Astrocyte of the hippocampus (primary cell): ENCODE data around the gene LTN1.
"Not testable (repeated sequence)": the region's sequence is repeated elsewhere in the genome, so short reads cannot be mapped to it uniquely, and the experiment has no call there.

Experiments used
- DNase-seq: peaks from one replicate; pipeline ENCODE4 v3.0.0; 2011; ENCODE audit warnings: low read depth, low spot score

Gene LTN1

GRCh38 chr21:28992526-28993292, at the start of gene LTN1:
Gene LTN1 (minus strand): TSS chr21:28992877. CDS start chr21:28992805, 72 bp downstream.
- DNase-seq: peak; percentile 100

- no peak for DNase-seq
These were observed 42.0 kb upstream of the LTN1 start for GRCh38 chr21:29034678-29035077.

GRCh38 chr21:29033871-29034270, 41.2 kb upstream of the LTN1 start:
- no peak for DNase-seq

- DNase-seq: no peak
These were observed 40.6 kb upstream of the LTN1 start for GRCh38 chr21:29033301-29033700.

- DNase-seq: no peak
These were observed 38.2 kb upstream of the LTN1 start for GRCh38 chr21:29030909-29031308.

- no peak for DNase-seq
These were observed 36.8 kb upstream of the LTN1 start for GRCh38 chr21:29029524-29029923.

GRCh38 chr21:29025328-29025713, 32.6 kb upstream of the LTN1 start:
- peak; percentile 29 for DNase-seq

- peak; percentile 99 for DNase-seq
These were observed 32.0 kb upstream of the LTN1 start, which contains the start of gene USP16 for GRCh38 chr21:29024474-29025327. Gene USP16 (plus strand): TSS chr21:29024668. CDS start chr21:29027914, 3,246 bp downstream.

GRCh38 chr21:29022166-29022565, 29.5 kb upstream of the LTN1 start:
- DNase-seq: no peak

- DNase-seq: peak; percentile 4
These were observed 25.9 kb upstream of the LTN1 start for GRCh38 chr21:29018540-29018939.

GRCh38 chr21:29017639-29018237, 25.1 kb upstream of the LTN1 start:
- DNase-seq: no peak

- DNase-seq: not testable (repeated sequence)
These were observed 18.6 kb upstream of the LTN1 start for GRCh38 chr21:29011236-29011635.

- DNase-seq: no peak
These were observed 15.7 kb upstream of the LTN1 start for GRCh38 chr21:29008367-29008766.

- no peak for DNase-seq
These were observed 15.1 kb upstream of the LTN1 start for GRCh38 chr21:29007810-29008209.

GRCh38 chr21:29007135-29007534, 14.5 kb upstream of the LTN1 start:
- DNase-seq: no peak

GRCh38 chr21:29005696-29006095, 13.0 kb upstream of the LTN1 start:
- no peak for DNase-seq

- DNase-seq: peak; percentile 97
These were observed 9.9 kb upstream of the LTN1 start for GRCh38 chr21:29002442-29003144.

- no peak for DNase-seq
These were observed 584 bp upstream of the LTN1 start for GRCh38 chr21:28993293-28993629.

- DNase-seq: no peak
These were observed 684 bp downstream of the LTN1 start for GRCh38 chr21:28991861-28992525.

- peak; percentile 14 for DNase-seq
These were observed 4.5 kb downstream of the LTN1 start for GRCh38 chr21:28988146-28988545.

- DNase-seq: no peak
These were observed 6.0 kb downstream of the LTN1 start for GRCh38 chr21:28986677-28987076.
